Activated CD4-positive, alpha-beta T cell treated with anti-CD3 and anti-CD28 coated beads for 36 hours (primary cell): ENCODE results near the gene CHCHD1. TPM values are rescaled to one million over a fixed set of nuclear protein-coding genes. Genes with fewer than 3 reads are reported as not detected.

Experiments used
- ATAC-seq: fragments of 200-7000 bp; cut with Tn5 transposase; one replicate; pipeline ENCODE4 v1.10.0; 2021; ENCODE audit warnings: mild to moderate bottlenecking, moderate library complexity
- CTCF ChIA-PET: fragments of 350-600 bp; sonication (Branson Sonifier 250); formaldehyde crosslinking; loops from one replicate; lab custom pipeline; 2021; ENCODE audit warnings: antibody characterized with exemption; lab: Charles Lee
- POLR2A ChIA-PET: fragments of 350-600 bp; sonication (Branson Sonifier 250); formaldehyde crosslinking; loops from one replicate; lab custom pipeline; 2021; ENCODE audit warnings: antibody characterized with exemption, inconsistent platforms; lab: Charles Lee
- DNase-seq: peaks from one replicate; pipeline ENCODE4 v3.0.0-alpha.2; 2020
- H3K27ac Mint-ChIP-seq: one replicate; pipeline ENCODE4 v1.8.0; 2021; ENCODE audit warnings: mixed read lengths
- H3K27me3 Mint-ChIP-seq: one replicate; pipeline ENCODE4 v1.8.0; 2021; ENCODE audit warnings: mixed read lengths
- H3K36me3 Mint-ChIP-seq: one replicate; pipeline ENCODE4 v1.8.0; 2021; ENCODE audit warnings: low read depth, mixed read lengths
- H3K4me1 Mint-ChIP-seq: one replicate; pipeline ENCODE4 v1.8.0; 2021; ENCODE audit warnings: mixed read lengths
- H3K4me3 Mint-ChIP-seq: one replicate; pipeline ENCODE4 v1.8.0; 2021; ENCODE audit warnings: mild to moderate bottlenecking, moderate library complexity, mixed read lengths
- H3K9me3 Mint-ChIP-seq: one replicate; pipeline ENCODE4 v1.8.0; 2021; ENCODE audit warnings: low read depth, mixed read lengths
- intact Hi-C, 2 experiments: fragments of 100-400 bp; cut with DNase I in 1 of 2; cut with micrococcal nuclease in 1 of 2; formaldehyde crosslinking; loops; one replicate each; pipeline versions ENCODE4 v1.14.2 to v1.15.1; 2022 to 2024; cut with DNase I, micrococcal nuclease
- total RNA-seq, 2 experiments: library from RNA; stranded (reverse); gene quantifications; one replicate each; pipeline ENCODE4 v1.2.3, GENCODE V29; 2021

CHCHD1 gene
- total RNA-seq, 2 experiments from 2014 or later, result 12.7 to 37.1 TPM

GRCh38 chr10:73765066-73765465 lies 16.8 kb upstream of the CHCHD1 start:
- POLR2A ChIA-PET, result no interaction called here
- Mint-ChIP-seq H3K4me1 (peaks cover 43% of the 10 kb centered on the region), H3K27me3 (no peaks in the 10 kb centered on the region), H3K27ac (peak overlapping the region; percentile 44), H3K4me3 (no peak overlapping the region), H3K9me3 (no peaks in the 10 kb centered on the region), H3K36me3 (peaks cover 81% of the 10 kb centered on the region)
- ATAC-seq (no peak), DNase-seq (no peak)
- CTCF ChIA-PET, result no interaction called here
- intact Hi-C loops, result no loop called here

- Mint-ChIP-seq H3K27ac (peak overlapping the region; percentile 76), H3K4me3 (no peak overlapping the region), H3K27me3 (no peaks in the 10 kb centered on the region), H3K9me3 (no peaks in the 10 kb centered on the region), H3K36me3 (peaks cover 76% of the 10 kb centered on the region), H3K4me1 (peaks cover 34% of the 10 kb centered on the region)
- intact Hi-C loops, result no loop called here
- ATAC-seq, result peak; percentile 50
- POLR2A ChIA-PET, result interaction anchor here (0.6 to 1.2 kb wide), 2 partner anchors 24 to 41 kb away, joined by 3 to 5 read pairs; partner anchors contain the start of gene SEC24C
- CTCF ChIA-PET, result interaction anchor here (0.6 to 2.4 kb wide), 10 partner anchors 11 to 1251 kb away, joined by 3 to 7 read pairs (median 4); partner anchors contain the start of gene CHCHD1
- peak; percentile 84 for DNase-seq
Measured at GRCh38 chr10:73768881-73769280, 13.0 kb upstream of the CHCHD1 start.

- intact Hi-C loops, result no loop called here
- ChIA-PET POLR2A (interaction anchor here (0.5 to 1.2 kb wide), 2 partner anchors 17 to 24 kb away, joined by 3 to 5 read pairs; partner anchors contain the start of gene SEC24C), CTCF (interaction anchor here (1.0 to 2.4 kb wide), 7 partner anchors 10 to 171 kb away, joined by 3 to 7 read pairs (median 6); no protein-coding TSS in a partner anchor)
- Mint-ChIP-seq H3K27ac (peak overlapping the region; percentile 76), H3K9me3 (no peaks in the 10 kb centered on the region), H3K4me3 (no peak overlapping the region), H3K27me3 (no peaks in the 10 kb centered on the region), H3K4me1 (peaks cover 36% of the 10 kb centered on the region), H3K36me3 (peaks cover 76% of the 10 kb centered on the region)
- no peak for ATAC-seq
- DNase-seq, result no peak
Measured at GRCh38 chr10:73769396-73769795, 12.5 kb upstream of the CHCHD1 start.

GRCh38 chr10:73771722-73772280 lies 10.0 kb upstream of the CHCHD1 start:
- CTCF ChIA-PET, result interaction anchor here (0.6 to 3.5 kb wide), 10 partner anchors 9 to 406 kb away, joined by 3 to 22 read pairs (median 4); partner anchors contain the start of genes CHCHD1 and ZSWIM8
- H3K27me3 Mint-ChIP-seq, result no peaks in the 10 kb centered on the region
- H3K36me3 Mint-ChIP-seq, result peaks cover 74% of the 10 kb centered on the region
- H3K27ac Mint-ChIP-seq, result peak overlapping the region; percentile 91
- H3K4me3 Mint-ChIP-seq, result peak overlapping the region; percentile 86
- ATAC-seq (peak; percentile 1), DNase-seq (peak; percentile 86)
- POLR2A ChIA-PET, result interaction anchor here (0.6 to 2.0 kb wide), 6 partner anchors 9 to 41 kb away, joined by 3 to 8 read pairs (median 5); no protein-coding TSS in a partner anchor
- intact Hi-C loops, result loop anchor here (1.0 to 5.0 kb wide), 7 partner anchors 10 to 144 kb away; partner anchors contain the start of genes NDST2 (in 2 of the 2), SEC24C (in 2 of the 2) and ZSWIM8 (in 2 of the 2)
- H3K9me3 Mint-ChIP-seq, result no peaks in the 10 kb centered on the region
- H3K4me1 Mint-ChIP-seq, result peaks cover 48% of the 10 kb centered on the region

GRCh38 chr10:73772281-73773151 lies 9.3 kb upstream of the CHCHD1 start:
- Mint-ChIP-seq H3K27ac (peak overlapping the region; percentile 91), H3K36me3 (peaks cover 77% of the 10 kb centered on the region), H3K4me1 (peaks cover 53% of the 10 kb centered on the region), H3K27me3 (no peaks in the 10 kb centered on the region), H3K4me3 (peak overlapping the region; percentile 86), H3K9me3 (no peaks in the 10 kb centered on the region)
- ATAC-seq, result peak; percentile 75
- intact Hi-C loops, result loop anchor here (1.0 to 5.0 kb wide), 7 partner anchors 9 to 145 kb away; partner anchors contain the start of genes NDST2 (in 2 of the 2), SEC24C (in 2 of the 2) and ZSWIM8 (in 2 of the 2)
- peak; percentile 89 for DNase-seq
- ChIA-PET CTCF (interaction anchor here (0.6 to 3.5 kb wide), 15 partner anchors 9 to 156 kb away, joined by 3 to 22 read pairs (median 4); partner anchors contain the start of genes CHCHD1 and ZSWIM8), POLR2A (interaction anchor here (0.6 to 2.0 kb wide), 9 partner anchors 9 to 360 kb away, joined by 3 to 8 read pairs (median 5); partner anchors contain the start of genes CHCHD1 and ZSWIM8)

GRCh38 chr10:73773152-73773879 lies 8.5 kb upstream of the CHCHD1 start:
- Mint-ChIP-seq H3K36me3 (peaks cover 73% of the 10 kb centered on the region), H3K27ac (peak overlapping the region; percentile 91), H3K9me3 (no peaks in the 10 kb centered on the region), H3K27me3 (no peaks in the 10 kb centered on the region), H3K4me3 (peak overlapping the region; percentile 86), H3K4me1 (peaks cover 50% of the 10 kb centered on the region)
- ChIA-PET POLR2A (interaction anchor here (0.6 to 2.0 kb wide), 7 partner anchors 8 to 359 kb away, joined by 3 to 8 read pairs (median 5); partner anchors contain the start of genes CHCHD1 and ZSWIM8), CTCF (interaction anchor here (0.6 to 3.5 kb wide), 11 partner anchors 8 to 155 kb away, joined by 3 to 22 read pairs (median 4); partner anchors contain the start of genes CHCHD1 and ZSWIM8)
- intact Hi-C loops, result loop anchor here (5.0 kb wide), 2 partner anchors 39 to 146 kb away; partner anchors contain the start of gene NDST2 (in 1 of the 2)
- DNase-seq (peak; percentile 51), ATAC-seq (peak; percentile 5)

GRCh38 chr10:73774637-73775036 lies 7.2 kb upstream of the CHCHD1 start:
- H3K27me3 Mint-ChIP-seq, result no peaks in the 10 kb centered on the region
- peak overlapping the region; percentile 86 for H3K4me3 Mint-ChIP-seq
- no peak for DNase-seq
- intact Hi-C loops, result loop anchor here (5.0 kb wide), 2 partner anchors 38 to 147 kb away; partner anchors contain the start of gene NDST2 (in 1 of the 2)
- ATAC-seq, result no peak
- peak overlapping the region; percentile 66 for H3K27ac Mint-ChIP-seq
- POLR2A ChIA-PET, result no interaction called here
- peaks cover 41% of the 10 kb centered on the region for H3K4me1 Mint-ChIP-seq
- CTCF ChIA-PET, result no interaction called here
- H3K36me3 Mint-ChIP-seq, result peaks cover 63% of the 10 kb centered on the region
- H3K9me3 Mint-ChIP-seq, result no peaks in the 10 kb centered on the region

- Mint-ChIP-seq H3K27ac (no peak overlapping the region), H3K36me3 (peaks cover 41% of the 10 kb centered on the region), H3K4me1 (peaks cover 53% of the 10 kb centered on the region), H3K27me3 (no peaks in the 10 kb centered on the region), H3K9me3 (no peaks in the 10 kb centered on the region), H3K4me3 (no peak overlapping the region)
- DNase-seq (no peak), ATAC-seq (no peak)
- POLR2A ChIA-PET, result interaction anchor here (0.6 to 1.5 kb wide), 3 partner anchors 31 to 301 kb away, joined by 3 to 10 read pairs (median 4); partner anchors contain the start of gene PPP3CB
- intact Hi-C loops, result no loop called here
- CTCF ChIA-PET, result interaction anchor here (1.0 kb wide), 2 partner anchors 10 to 16 kb away, joined by 3 to 7 read pairs; no protein-coding TSS in a partner anchor
Measured at GRCh38 chr10:73779018-73779417, 2.8 kb upstream of the CHCHD1 start.

- peaks cover 54% of the 10 kb centered on the region for H3K4me1 Mint-ChIP-seq
- H3K27me3 Mint-ChIP-seq, result no peaks in the 10 kb centered on the region
- POLR2A ChIA-PET, result interaction anchor here (0.6 to 1.5 kb wide), 4 partner anchors 31 to 278 kb away, joined by 3 to 14 read pairs (median 6); no protein-coding TSS in a partner anchor
- H3K36me3 Mint-ChIP-seq, result peaks cover 35% of the 10 kb centered on the region
- intact Hi-C loops, result loop anchor here in 1 of 2 experiments (10.0 kb wide), 1 partner anchor 1335 kb away; the partner anchor contains the start of gene SAMD8
- ATAC-seq, result no peak
- H3K9me3 Mint-ChIP-seq, result no peaks in the 10 kb centered on the region
- DNase-seq, result no peak
- H3K4me3 Mint-ChIP-seq, result peak overlapping the region; percentile 82
- CTCF ChIA-PET, result interaction anchor here (0.6 to 1.0 kb wide), 2 partner anchors 11 to 962 kb away, joined by 3 to 7 read pairs; no protein-coding TSS in a partner anchor
- H3K27ac Mint-ChIP-seq, result peak overlapping the region; percentile 33
Measured at GRCh38 chr10:73779539-73780197, 2.2 kb upstream of the CHCHD1 start.
